Keratinocyte (primary cell): ENCODE data around the gene MAPK4. TPM values are rescaled to one million over a fixed set of nuclear protein-coding genes. Genes with fewer than 3 reads are reported as not detected.

Source experiments
- DNase-seq: peaks from one replicate; pipeline ENCODE4 v3.0.0-alpha.2; 2011; ENCODE audit warnings: low read depth, missing footprints, low spot score
- FAIRE-seq: peaks from 2 replicates; lab custom pipeline; 2011; peaks lifted over from hg19 to GRCh38; lab: Jason Lieb, UNC
- H2AFZ ChIP-seq: 2 replicates; pipeline ENCODE4 v1.6.0; 2012; ENCODE audit warnings: low read length, control low read depth, inconsistent platforms; ENCODE audit not compliant: control insufficient read depth
- H3K27ac ChIP-seq: 2 replicates; pipeline ENCODE4 v1.5.1; 2011; ENCODE audit warnings: low read length; ENCODE audit not compliant: control insufficient read depth, insufficient read depth
- H3K27me3 ChIP-seq: 3 replicates; pipeline ENCODE4 v1.6.0; 2011; ENCODE audit warnings: low read length; ENCODE audit not compliant: control insufficient read depth, insufficient read depth; ENCODE audit errors: extremely low read depth
- H3K36me3 ChIP-seq, 2 experiments: 2 replicates in 1 of 2; 3 replicates in 1 of 2; pipeline ENCODE4 v1.5.1; 2011; ENCODE audit warnings: low read length in 2 of 2, mild to moderate bottlenecking in 1 of 2; ENCODE audit not compliant: control insufficient read depth in 2 of 2, insufficient read depth in 2 of 2; ENCODE audit errors: extremely low read depth in 1 of 2
- H3K4me1 ChIP-seq: 3 replicates; pipeline ENCODE4 v1.5.1; 2011; ENCODE audit warnings: low read length; ENCODE audit not compliant: control insufficient read depth, insufficient read depth; ENCODE audit errors: extremely low read depth
- H3K4me2 ChIP-seq: 3 replicates; pipeline ENCODE4 v1.6.0; 2011; ENCODE audit warnings: low read depth, low read length; ENCODE audit not compliant: control insufficient read depth, insufficient read depth; ENCODE audit errors: extremely low read depth
- H3K4me3 ChIP-seq, 3 experiments: fragments of 200-600 bp in 1 of 3; sonication (generic) in 1 of 3; 2 replicates in 2 of 3; 3 replicates in 1 of 3; pipeline ENCODE4 v1.5.1; 2011 to 2016; ENCODE audit warnings: low read length in 3 of 3, mild to moderate bottlenecking in 3 of 3, control low read depth in 2 of 3, inconsistent platforms in 1 of 3, low read depth in 1 of 3, mixed read lengths in 1 of 3, mixed run types in 1 of 3, moderate library complexity in 1 of 3; ENCODE audit not compliant: control insufficient read depth in 2 of 3, insufficient read depth in 2 of 3; ENCODE audit errors: extremely low read depth in 1 of 3
- H3K79me2 ChIP-seq: 2 replicates; pipeline ENCODE4 v1.6.0; 2012; ENCODE audit warnings: low read length; ENCODE audit not compliant: control insufficient read depth, insufficient read depth
- H3K9ac ChIP-seq: 3 replicates; pipeline ENCODE4 v1.6.0; 2011; ENCODE audit warnings: low read length; ENCODE audit not compliant: control insufficient read depth, insufficient read depth; ENCODE audit errors: extremely low read depth
- H3K9me1 ChIP-seq: 3 replicates; pipeline ENCODE4 v1.6.0; 2011; ENCODE audit warnings: low read length; ENCODE audit not compliant: control insufficient read depth, insufficient read depth; ENCODE audit errors: extremely low read depth
- H3K9me3 ChIP-seq: 2 replicates; pipeline ENCODE4 v1.5.1; 2012; ENCODE audit warnings: low read depth, low read length; ENCODE audit not compliant: control insufficient read depth
- H4K20me1 ChIP-seq: 3 replicates; pipeline ENCODE4 v1.6.0; 2011; ENCODE audit warnings: low read length; ENCODE audit not compliant: control insufficient read depth, insufficient read depth; ENCODE audit errors: extremely low read depth
- CTCF ChIP-seq, 3 experiments: IDR thresholded peaks in 1 of 3; conservative IDR thresholded peaks in 1 of 3; optimal IDR thresholded peaks in 1 of 3; 2 replicates in 2 of 3; 3 replicates in 1 of 3; pipeline versions ENCODE3 to v1.5.1; 2011; ENCODE audit warnings: low read length in 3 of 3, mild to moderate bottlenecking in 3 of 3, moderate library complexity in 2 of 3, control low read depth in 1 of 3, inconsistent platforms in 1 of 3; ENCODE audit not compliant: insufficient read depth in 2 of 3; ENCODE audit errors: extremely low read depth in 1 of 3
- EZH2 ChIP-seq: IDR thresholded peaks from one replicate; pipeline ENCODE4 v1.6.1; 2012; ENCODE audit warnings: inconsistent platforms, mild to moderate bottlenecking, low read length, moderate library complexity
- dilution Hi-C: fragments of 300-500 bp; cut with MboI; formaldehyde crosslinking; loops from one replicate; pipeline ENCODE4 v1.7.0; 2020; ENCODE audit warnings: low sequenced_read_pairs; ENCODE audit not compliant: extremely low pct_ligation_motif_present
- polyA plus RNA-seq, 5 experiments: library from polyadenylated mRNA; depleted of rRNA in 3 of 5; stranded (reverse) in 3 of 5; stranded (forward) in 1 of 5; unstranded in 1 of 5; fragments of >200 nt; gene quantifications; 1 replicate in 1 of 5; 2 replicates in 3 of 5; 3 replicates in 1 of 5; pipeline versions ENCODE4 v1.2.1 to v1.2.3, GENCODE V29; 2011 to 2012; ENCODE audit warnings: missing spikeins in 2 of 5, low read depth in 1 of 5, low replicate concordance in 1 of 5

MAPK4 gene
- polyA plus RNA-seq, 1 donor (not counting 4 experiments of a cell fraction or from before 2014, with no cell fraction given), result not detected

DNA sequence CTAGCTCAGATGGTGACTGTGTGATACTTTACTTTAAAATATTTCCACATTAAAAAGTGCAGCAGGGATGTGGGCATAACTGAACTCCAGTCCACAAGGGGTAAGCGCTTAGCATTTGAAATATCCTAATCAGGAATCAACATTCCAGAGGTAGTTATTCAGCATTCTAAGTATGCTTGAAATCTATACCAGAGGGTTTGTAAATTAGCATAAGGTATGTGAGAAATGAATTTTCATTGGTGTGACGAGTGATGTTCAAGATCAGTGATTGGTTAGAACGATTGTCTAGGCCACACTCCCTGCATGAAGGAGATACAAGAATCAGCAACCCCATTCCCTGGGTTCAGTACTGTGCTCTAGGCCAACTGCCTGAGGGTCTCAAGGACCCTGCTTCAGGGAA lies 42.6 kb downstream of the MAPK4 start:
- Histone ChIP-seq H3K4me1 (no peaks in the 10 kb centered on the region), H2AFZ (no peak overlapping the region), H3K4me3 (no peak overlapping the region), H3K9me1 (no peaks in the 10 kb centered on the region), H3K9ac (no peak overlapping the region), H3K27me3 (no peaks in the 10 kb centered on the region), H3K4me2 (no peak overlapping the region), H3K9me3 (no peaks in the 10 kb centered on the region), H3K79me2 (no peaks in the 10 kb centered on the region), H4K20me1 (no peaks in the 10 kb centered on the region), H3K36me3 (no peaks in the 10 kb centered on the region), H3K27ac (no peak overlapping the region)
- dilution Hi-C loops, result no loop called here
- FAIRE-seq, result no peak
- TF ChIP-seq CTCF (optimal IDR thresholded peaks at IDR 0.05 in 1 of 3, IDR thresholded peaks at IDR 0.05 in 1 of 3, conservative IDR thresholded peaks at IDR 0.05 in 1 of 3; ENCODE audit: extremely low read depth in 1 of 3, insufficient read depth in 2 of 3, low read length in 3 of 3) (no peak), EZH2 (no peak)
- no peak for DNase-seq

DNA sequence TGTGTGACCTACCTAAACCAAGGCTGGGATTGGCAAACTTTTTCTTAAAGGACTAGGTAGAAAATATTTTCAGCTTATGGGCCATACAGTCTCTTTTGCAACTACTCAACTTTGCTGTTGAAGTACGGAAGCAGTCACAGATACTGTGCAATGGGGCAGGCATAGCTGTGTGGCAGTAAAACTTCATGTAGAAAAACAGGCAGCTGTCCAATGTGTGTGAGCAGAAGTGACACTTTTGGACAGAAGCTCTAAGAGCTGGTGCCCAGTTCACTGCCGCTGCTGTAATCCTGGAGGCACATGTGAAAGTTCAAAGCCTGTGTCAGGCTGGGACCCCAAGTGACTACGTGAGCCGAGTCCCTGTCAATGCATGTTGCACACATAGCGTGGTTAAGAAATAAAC lies 46.7 kb downstream of the MAPK4 start:
- no peak overlapping the region for H3K27ac ChIP-seq
- no peak overlapping the region for H3K4me2 ChIP-seq
- no peak for DNase-seq
- dilution Hi-C loops, result no loop called here
- no peaks in the 10 kb centered on the region for H3K79me2 ChIP-seq
- FAIRE-seq, result no peak
- H3K9ac ChIP-seq, result no peak overlapping the region
- H3K36me3 ChIP-seq, result no peaks in the 10 kb centered on the region
- no peaks in the 10 kb centered on the region for H3K9me3 ChIP-seq
- no peaks in the 10 kb centered on the region for H4K20me1 ChIP-seq
- H3K27me3 ChIP-seq, result no peaks in the 10 kb centered on the region
- no peaks in the 10 kb centered on the region for H3K9me1 ChIP-seq
- H3K4me1 ChIP-seq, result no peaks in the 10 kb centered on the region
- no peak overlapping the region for H2AFZ ChIP-seq
- no peak for TF ChIP-seq EZH2
- no peak for TF ChIP-seq CTCF (optimal IDR thresholded peaks at IDR 0.05 in 1 of 3, IDR thresholded peaks at IDR 0.05 in 1 of 3, conservative IDR thresholded peaks at IDR 0.05 in 1 of 3; ENCODE audit: extremely low read depth in 1 of 3, insufficient read depth in 2 of 3, low read length in 3 of 3)
- no peak overlapping the region for H3K4me3 ChIP-seq
